Hematopoietic multipotent progenitor cell treated with erythropoietin and hydrocortisone succinate and interleukin-3 and kit ligand, for 15 days (in vitro differentiated cells): ENCODE measurements around the gene SPDYE11.
"Not testable (repeated sequence)": the region's sequence is repeated elsewhere in the genome, so short reads cannot be mapped to it uniquely, and the experiment has no call there.

Source experiments
- DNase-seq: peaks from one replicate; pipeline ENCODE4 v3.0.0-alpha.2; 2015; ENCODE audit warnings: low spot score

Gene SPDYE11, protein sequence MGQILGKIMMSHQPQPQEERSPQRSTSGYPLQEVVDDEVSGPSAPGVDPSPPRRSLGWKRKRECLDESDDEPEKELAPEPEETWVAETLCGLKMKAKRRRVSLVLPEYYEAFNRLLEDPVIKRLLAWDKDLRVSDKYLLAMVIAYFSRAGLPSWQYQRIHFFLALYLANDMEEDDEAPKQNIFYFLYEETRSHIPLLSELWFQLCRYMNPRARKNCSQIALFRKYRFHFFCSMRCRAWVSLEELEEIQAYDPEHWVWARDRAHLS

DNA sequence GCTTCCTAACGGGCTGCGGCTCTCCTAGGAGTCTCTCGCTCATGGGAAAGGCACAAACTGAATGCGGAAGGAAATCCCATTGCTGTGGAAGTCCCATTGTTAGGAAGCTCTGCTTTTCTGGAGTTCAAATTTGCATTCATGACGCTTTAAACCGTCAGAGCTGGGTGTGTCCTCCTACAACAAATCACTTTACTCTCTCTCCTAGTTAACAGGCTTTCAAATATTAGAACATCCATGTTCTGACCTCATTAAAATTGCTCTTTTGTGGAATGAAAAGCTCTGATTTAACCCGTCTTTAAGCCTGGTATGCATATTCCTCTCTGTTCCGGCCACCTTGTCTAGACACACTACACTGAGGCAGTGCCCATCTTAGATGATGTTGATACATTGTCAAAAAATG is at the start of gene SPDYE11:
SPDYE11 (minus strand) TSS at position 101 of the 400 bp plus-strand sequence. CDS start 1,800 bp downstream, outside the sequence.
- DNase-seq, result not testable (repeated sequence)

DNA sequence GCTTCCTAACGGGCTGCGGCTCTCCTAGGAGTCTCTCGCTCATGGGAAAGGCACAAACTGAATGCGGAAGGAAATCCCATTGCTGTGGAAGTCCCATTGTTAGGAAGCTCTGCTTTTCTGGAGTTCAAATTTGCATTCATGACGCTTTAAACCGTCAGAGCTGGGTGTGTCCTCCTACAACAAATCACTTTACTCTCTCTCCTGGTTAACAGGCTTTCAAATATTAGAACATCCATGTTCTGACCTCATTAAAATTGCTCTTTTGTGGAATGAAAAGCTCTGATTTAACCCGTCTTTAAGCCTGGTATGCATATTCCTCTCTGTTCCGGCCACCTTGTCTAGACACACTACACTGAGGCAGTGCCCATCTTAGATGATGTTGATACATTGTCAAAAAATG is 28.2 kb upstream of the SPDYE11 start, which contains the start of gene SPDYE9:
SPDYE9 (minus strand) TSS at position 101 of the 400 bp plus-strand sequence. CDS start 1,800 bp downstream, outside the sequence.
- DNase-seq, result not testable (repeated sequence)

DNA sequence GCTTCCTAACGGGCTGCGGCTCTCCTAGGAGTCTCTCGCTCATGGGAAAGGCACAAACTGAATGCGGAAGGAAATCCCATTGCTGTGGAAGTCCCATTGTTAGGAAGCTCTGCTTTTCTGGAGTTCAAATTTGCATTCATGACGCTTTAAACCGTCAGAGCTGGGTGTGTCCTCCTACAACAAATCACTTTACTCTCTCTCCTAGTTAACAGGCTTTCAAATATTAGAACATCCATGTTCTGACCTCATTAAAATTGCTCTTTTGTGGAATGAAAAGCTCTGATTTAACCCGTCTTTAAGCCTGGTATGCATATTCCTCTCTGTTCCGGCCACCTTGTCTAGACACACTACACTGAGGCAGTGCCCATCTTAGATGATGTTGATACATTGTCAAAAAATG is 28.0 kb downstream of the SPDYE11 start, which contains the start of gene SPDYE8:
SPDYE8 (minus strand) TSS at position 101 of the 400 bp plus-strand sequence. CDS start 1,800 bp downstream, outside the sequence.
- not testable (repeated sequence) for DNase-seq

DNA sequence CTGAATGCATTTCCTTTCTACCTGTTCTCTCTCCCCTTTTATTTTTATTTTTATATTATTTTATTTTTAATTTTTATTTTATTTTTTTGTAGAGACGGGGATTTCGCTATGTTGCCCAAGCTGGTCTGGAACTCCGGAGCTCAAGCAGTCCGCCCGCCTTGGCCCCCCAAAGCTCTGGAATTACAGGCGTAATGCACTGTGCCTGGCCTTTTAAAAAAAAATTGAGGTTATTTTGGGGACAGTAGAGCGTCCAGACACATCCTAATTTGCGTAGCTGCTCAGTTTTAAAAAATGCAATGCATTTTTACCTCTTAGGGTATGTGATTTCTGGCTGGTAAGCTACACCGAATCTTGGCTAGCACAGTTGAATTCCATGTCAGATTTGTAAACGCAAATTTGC is 51.2 kb downstream of the SPDYE11 start:
- not testable (repeated sequence) for DNase-seq

DNA sequence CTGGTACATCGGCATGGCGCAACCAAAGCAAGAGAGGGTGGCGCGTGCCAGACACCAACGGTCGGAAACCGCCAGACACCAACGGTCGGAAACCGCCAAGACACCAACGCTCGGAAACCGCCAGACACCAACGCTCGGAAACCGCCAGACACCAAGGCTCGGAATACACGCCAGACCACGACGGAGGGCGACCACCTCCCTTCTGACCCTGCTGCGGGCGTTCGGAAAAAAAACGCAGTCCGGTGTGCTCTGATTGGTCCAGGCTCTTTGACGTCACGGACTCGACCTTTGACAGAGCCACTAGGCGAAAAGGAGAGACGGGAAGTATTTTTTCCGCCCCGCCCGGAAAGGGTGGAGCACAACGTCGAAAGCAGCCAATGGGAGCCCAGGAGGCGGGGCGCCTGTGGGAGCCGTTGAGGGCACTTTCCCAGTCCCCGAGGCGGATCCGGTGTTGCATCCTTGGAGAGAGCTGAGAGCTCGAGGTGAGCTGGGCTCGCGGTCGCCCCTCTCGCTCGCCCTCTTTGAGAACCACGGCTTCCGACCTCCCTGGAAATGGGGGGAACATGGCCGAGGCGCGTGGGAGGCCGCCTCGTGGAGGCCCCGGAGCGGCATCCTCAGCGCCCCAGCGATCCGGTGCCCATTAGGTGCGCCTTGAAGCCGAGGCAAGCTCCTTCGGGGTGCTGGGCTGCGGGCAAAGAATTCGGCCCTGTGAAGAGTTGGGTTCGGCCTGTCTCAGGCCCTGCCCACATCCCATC is 51.8 kb downstream of the SPDYE11 start:
- DNase-seq, result peak; percentile 77

DNA sequence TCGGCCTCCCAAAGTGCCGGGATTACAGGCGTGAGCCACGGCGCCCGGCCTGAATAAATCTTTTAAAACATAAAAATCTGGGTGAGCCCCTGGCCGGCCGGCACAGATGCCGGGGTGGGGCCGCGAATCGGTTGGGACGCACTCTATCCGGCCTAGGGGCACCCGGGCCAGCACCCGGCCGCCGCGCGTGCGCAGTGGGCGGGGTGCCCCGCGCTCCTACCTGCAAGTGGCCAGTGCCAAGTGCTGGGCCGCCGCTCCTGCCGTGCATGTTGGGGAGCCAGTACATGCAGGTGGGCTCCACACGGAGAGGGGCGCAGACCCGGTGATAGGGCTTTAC is 52.4 kb downstream of the SPDYE11 start:
- DNase-seq, result not testable (repeated sequence)

DNA sequence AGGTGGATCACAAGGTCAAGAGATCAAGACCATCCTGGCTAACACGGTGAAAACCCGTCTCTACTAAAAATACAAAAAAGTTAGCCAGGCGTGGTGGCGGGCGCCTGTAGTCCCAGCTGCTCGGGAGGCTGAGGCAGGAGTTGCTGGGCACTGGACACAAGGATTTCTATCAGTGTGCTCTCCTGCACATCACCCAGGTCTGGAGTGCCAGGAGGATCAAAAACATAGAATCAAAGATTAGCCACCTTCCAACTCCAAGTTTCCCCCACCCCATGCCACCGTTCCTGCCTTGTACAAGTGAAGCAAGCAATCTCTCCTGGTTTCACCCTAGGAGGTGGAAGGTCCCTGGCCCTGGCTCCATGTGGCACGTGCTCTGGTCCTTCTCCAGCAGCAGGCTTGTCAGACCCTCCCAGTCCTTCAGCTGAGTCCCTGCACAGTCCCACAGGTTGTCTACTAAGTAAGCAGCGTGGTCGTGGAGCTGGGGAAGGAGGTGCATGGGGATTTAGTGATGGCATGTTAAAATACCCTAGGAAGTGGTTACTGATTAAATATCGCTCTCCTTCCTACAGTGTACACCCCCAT is 59.7 kb downstream of the SPDYE11 start:
- DNase-seq, result not testable (repeated sequence)
